Activated CD8-positive, alpha-beta memory T cell treated with anti-CD3 and anti-CD28 coated beads, Interleukin-2, amount 50 U/mL, for 48 hours (primary cell): Measurements from ENCODE around the gene ZNF618.

ENCODE experiments used
- DNase-seq: peaks from one replicate; pipeline ENCODE4 v3.0.0-alpha.2; 2020

Gene ZNF618

DNA sequence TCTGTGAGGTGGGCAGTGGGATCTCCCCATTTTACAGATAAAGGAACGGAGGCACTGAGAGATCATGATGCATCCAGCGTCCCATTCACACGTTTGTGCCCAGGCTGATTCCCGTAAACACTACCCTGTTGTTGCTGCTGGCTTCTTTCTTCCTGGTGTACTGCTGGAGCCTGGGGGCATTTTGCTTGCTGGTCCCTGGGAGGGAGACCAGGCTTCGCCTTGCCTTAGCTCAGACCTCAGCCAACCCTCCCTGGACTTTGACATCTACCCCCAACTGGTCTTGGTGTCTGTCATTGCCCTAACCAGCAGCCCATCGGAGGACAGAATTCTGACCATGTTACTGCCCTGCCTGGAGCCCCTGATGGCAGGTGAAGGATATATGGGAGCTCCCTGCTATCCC lies 82.4 kb downstream of the ZNF618 start:
- no peak for DNase-seq

DNA sequence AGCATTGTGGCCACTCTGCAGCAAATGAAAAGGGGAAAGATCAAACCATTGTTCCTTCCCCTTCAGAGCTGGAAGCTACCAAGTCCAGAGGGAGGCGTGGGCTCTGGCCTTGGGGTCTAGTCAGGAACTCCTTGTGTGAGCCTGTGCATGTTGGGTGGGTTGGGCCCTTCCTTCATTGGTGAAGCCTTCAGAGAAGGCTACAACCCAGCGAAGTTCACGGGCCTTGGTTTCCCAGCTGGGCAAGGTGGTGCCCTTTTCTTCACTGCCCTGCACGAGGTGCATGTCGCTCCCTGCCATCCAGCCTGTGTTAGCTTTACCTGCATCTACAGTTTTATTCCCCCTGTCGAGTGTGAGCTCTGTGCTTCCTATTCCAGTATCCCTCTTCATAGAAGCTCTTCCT lies 84.7 kb downstream of the ZNF618 start:
- DNase-seq, result no peak

GRCh38 chr9:113962396-113962795 lies 86.3 kb downstream of the ZNF618 start:
- DNase-seq, result no peak

DNA sequence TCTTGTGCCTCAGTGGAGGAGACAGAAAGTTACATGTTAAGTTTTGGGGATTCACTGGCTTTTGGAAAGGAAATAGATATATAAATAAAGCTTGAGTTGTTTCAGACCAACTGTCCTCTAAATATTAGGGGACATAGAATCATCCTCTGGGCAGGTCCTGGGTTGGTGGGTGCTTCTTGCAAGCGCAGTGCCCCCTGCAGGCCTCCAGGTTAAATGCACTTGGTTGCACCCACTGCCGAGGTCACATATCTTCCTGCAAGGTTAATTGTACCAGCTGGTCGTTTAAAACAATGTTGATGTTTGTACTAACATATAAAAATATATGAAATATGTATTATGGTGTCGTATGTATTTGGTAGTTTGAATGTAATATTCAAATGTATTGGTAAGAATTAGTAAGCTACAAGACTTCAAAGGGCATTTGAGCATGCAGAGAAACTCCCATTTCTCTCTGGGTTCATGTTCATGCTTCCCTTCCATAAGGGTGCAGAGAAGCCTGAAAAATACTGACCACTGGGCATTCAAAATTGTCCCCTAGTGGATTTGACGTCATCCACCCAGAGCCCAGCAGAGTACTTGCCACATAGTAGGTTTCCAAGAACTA lies 87.0 kb downstream of the ZNF618 start:
- peak; percentile 62 for DNase-seq

GRCh38 chr9:113963696-113964494 lies 87.8 kb downstream of the ZNF618 start:
- no peak for DNase-seq

DNA sequence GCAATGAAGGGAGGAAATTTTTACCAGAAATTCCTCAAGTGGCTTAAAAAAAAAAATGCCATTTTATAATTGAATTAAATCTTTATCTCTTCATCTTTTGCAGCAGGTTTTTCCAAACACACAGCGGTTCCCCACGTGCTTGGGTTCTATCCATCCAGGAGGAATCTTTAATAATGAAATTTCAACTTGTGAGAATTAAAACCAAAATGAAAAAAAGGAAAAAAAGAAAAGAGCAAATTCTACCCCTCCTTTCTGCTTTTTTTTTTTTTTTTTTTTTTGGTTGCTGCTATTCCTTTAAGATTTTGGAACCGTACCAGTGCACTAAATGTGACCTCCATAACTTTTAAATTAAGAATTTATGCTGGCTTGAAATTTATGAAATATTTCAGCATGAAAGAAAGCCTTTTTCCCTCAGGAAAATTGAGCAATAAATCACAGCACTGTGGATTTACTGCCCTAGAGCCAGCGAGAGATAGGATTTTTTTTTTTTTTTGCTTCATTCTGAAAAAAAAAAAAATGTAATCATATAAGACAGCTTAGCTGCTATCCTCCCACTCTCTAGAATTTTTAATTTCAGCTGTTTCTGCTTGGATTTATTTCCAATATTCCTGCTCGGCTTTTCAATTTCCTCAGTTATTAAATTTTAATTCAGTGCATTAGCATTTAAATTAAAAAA lies 88.5 kb downstream of the ZNF618 start:
- no peak for DNase-seq

DNA sequence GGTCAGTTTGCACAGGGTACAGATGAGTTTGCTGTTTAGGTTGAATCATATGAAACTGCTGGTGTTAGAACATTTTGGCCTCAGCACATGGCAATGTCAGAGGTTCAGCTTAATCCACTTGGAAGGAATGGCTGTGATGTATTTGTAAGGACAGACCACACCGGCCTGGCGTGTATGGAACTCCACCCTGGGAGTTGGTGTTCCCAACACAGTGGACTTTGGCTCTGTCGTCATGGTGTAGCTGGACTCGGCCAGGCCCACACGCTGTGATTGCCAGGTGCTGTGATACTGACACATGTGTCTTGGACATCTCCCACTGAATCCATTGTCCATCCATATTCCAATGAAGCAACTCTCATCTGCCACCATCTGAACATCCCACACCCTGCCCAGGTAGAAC lies 90.3 kb downstream of the ZNF618 start:
- DNase-seq, result no peak

DNA sequence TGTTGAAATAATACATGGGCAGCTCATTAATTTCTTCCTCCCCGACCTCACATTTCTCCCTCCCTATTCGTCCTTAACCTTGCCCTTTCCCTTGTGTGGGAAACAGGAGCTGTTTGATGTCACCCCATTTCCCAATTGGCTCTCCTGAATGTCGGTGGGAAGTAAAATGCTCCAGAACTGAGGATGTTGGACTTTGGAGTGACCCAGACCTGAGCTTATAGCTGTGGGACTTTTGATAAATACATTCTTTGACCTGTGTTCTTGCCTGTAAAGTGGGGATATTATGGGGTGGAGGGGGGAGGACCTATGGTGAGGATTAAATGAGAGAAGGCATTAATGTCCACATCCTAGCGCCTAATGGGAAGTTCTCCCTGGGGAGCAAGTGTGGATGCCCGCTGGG lies 91.3 kb downstream of the ZNF618 start:
- DNase-seq, result no peak

DNA sequence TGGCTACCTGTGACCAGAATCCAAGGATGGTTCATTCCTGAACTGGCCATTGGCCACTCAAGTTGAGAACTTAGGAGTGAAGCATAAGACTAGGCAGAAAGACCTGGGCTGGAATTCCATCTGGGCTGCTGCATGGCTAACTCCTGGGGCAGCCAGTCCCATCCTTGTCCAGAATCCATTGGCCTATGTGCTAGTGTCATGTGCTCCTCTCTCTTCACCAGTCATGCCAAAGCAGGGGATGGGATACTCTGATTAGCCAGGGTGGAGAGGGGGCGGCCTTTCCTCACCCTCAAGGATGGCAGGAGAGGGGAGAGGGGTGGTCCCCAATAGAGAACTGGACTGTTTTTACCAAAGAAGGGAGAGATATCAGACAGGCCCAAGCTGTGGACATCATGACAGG lies 93.2 kb downstream of the ZNF618 start:
- no peak for DNase-seq

- DNase-seq, result no peak
These were observed 97.1 kb downstream of the ZNF618 start for GRCh38 chr9:113973226-113973625.

GRCh38 chr9:113973963-113974413 lies 97.9 kb downstream of the ZNF618 start:
- DNase-seq, result no peak

DNA sequence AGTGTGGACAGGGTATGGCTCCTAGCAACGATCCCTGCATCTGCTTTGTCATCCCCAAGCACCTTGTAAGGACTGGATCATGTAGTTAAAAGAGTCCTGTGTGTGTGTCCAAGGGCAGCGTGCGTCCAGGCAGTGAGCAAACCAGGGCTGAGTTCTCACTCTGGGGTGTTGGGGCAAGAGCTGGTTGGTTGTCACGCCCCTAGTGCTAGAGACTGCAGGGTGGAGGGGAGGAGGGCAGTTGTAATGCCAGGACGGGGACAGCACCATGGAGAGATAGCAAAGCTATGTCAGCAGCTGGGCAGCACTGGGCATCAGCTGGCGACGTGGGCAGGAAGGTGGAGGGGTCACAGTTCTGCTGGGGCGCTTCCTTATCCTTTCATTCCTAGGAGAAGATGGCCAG lies 100.8 kb downstream of the ZNF618 start:
- DNase-seq, result no peak

DNA sequence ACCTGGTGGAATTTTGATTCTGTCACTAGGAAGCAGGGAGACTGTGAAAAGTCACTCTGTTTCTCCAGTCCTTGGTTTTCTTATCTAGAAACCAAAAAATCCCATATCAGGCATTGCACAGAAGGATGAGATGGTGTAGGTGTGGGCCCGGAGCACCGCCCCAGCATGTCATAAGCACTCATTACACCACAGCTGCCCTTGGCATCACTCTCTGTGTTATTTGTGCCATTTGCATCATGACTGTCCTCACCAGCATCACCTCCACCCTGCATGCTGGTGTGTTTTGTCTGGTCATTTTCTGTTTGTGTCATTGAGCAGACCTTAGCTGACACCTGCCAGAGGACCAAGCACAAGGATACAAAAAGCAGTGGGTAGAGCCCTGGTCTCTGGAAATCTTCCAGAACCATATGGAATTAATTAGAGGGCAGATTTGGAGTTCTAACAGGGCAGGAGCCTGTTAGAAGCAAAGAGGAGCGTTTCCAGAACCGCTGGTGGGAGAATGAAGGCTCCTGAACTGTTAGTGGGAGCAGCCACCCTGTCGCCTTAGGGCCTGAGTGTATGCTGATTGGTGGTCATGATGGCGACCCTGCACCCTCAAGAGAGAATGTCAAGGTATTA lies 102.7 kb downstream of the ZNF618 start:
- no peak for DNase-seq

DNA sequence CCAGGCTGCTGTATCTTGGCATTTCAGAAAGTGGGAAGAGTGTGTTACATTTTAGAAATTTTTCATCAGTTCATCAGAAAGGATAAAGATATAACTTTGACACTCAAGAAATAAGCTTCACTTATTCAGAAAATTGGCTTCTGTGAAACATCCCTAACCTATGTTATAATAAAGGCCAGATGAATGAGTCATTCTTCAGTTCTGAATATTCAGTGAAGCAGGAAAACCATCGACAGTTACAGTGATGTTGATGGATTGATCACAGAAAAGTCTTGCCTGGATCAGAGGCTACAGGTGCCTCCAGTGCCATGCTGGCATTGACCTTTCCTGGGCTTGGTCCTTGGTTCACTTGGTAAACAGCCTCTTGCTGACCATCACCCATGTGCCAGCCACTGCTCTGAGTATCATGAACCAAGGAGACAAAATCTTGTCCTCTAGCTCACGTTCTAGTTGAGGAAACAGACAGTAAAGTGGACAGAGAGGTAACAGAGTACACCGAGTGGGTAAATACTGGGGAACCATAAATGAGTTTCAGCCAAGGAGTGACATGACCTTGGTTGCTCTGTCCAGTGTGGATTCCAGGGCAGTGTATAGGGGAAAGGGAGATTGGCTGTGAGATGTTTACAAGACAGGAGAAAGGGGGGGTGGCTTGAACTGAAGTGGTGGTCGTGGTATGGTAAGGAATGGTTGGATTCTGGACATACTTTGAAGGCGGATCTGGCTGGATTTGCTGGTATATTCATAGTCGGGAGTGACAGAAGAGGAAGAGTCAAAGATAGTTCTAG lies 103.4 kb downstream of the ZNF618 start:
- DNase-seq, result no peak

DNA sequence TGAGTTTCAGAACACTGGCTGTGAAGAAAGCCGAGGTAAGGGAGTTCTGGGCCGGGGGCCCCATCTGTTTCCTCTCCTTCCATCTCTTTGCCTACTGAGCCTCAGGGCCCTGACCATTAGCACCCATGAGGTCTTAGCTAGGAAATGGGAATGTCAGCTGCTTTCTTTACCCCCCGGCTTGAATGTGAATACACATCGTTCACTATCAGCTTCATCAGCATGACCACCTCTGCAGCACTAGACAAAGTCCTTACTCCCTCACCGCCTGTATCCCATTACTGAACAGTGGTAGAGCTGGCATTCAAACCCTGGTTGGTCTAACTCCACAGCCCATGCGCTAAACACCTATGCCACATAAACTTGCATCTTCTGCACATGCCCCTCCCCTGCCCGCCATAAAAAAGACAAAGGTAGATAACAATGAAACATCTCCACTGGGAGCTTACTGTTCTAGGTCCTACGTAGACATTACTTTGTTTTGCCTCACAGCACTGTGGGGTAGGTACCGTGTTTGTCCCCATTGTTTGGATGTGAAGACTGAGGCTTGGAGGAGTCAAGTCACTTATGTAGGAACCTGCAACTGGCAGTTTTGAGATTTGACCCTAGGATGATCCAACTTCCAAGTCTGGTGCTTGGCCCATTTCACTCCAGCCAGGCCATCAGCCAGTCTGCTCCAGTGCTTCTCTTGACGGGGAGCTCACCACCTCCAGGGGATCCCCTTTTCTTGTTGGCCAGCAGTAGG lies 108.7 kb downstream of the ZNF618 start:
- no peak for DNase-seq

GRCh38 chr9:113985968-113986585 lies 110.0 kb downstream of the ZNF618 start:
- DNase-seq, result no peak

GRCh38 chr9:113986931-113987330 lies 110.8 kb downstream of the ZNF618 start:
- DNase-seq, result no peak

GRCh38 chr9:113987526-113987925 lies 111.4 kb downstream of the ZNF618 start:
- no peak for DNase-seq

DNA sequence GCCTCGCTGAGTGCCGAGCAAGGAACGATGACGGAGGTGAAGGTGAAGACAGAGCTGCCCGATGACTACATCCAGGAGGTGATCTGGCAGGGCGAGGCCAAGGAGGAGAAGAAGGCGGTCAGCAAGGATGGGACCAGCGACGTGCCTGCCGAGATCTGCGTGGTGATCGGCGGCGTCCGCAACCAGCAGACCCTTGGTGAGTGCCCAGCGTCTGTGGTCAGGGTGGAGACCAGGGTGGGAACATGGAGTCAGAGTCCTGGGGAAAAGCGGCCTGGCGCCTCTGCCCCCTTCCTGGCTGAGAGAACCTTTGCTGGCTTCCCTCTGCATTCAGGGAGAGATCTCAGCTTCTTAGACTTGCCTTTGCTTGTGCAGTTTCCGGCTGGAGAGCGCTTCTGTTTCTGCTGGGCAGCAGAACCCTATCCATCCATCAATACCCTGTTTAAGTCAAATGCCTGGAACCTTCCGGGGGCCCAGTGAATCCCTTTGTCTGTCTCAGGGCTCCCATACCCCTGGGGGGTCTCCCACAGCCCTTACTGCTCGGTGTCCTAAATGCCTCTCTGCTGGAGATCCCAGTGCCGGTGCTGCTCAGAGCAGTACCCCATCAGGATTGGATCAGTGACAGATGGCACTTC lies 112.4 kb downstream of the ZNF618 start:
- DNase-seq, result no peak

GRCh38 chr9:113989017-113989713 lies 113.1 kb downstream of the ZNF618 start:
- DNase-seq, result no peak
